ENCODE results near the gene NUBP2.

Gene NUBP2

DNA sequence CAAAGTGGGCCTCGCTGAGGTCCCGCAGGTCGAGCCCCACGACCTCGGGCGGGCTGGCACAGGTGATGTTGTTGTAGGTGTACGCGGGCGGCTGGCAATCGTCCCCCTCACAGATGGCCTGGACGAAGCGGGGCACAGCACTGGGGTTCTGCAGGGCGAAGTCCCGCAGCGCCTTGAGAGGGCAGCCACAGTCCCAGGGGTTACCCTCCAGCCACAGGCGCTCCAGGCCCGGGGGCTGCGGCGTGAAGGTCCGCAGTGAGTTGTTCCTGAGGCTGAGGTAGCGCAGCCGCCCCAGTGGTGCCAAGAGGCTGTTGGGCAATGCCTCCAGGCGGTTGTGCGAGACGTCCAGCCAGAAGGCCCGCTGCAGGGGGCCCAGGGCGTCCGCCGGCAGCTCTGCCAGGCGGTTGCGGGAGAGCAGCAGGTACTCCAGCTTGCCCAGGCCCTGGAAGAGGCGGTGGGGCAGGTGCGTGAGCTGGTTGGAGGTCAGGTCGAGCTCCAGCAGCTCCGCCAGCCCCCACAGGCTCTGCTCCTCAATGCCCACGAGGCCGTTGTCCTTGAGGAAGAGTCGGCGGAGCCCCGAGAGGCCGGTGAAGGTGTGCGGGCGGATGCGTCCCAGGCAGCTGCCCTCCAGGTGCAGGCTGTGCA is 8.0 kb downstream of the NUBP2 start:
- intact Hi-C loops (cut with DNase I; ENCODE audit: low total_unique reads): no loop called here
- DNase-seq: peak in 1 of 2 donors; percentile 59
- Histone ChIP-seq H3K27ac (no peak overlapping the region), H3K27me3 (no peaks in the 10 kb centered on the region), H3K4me3 (no peak overlapping the region), H3K9me3 (no peaks in the 10 kb centered on the region), H3K4me1 (peaks cover 0 to 27% (median 2%) of the 10 kb centered on the region in 4 donors), H3K36me3 (peaks cover 15 to 72% (median 44%) of the 10 kb centered on the region in 3 donors)
- TF ChIP-seq, protein P1, sequence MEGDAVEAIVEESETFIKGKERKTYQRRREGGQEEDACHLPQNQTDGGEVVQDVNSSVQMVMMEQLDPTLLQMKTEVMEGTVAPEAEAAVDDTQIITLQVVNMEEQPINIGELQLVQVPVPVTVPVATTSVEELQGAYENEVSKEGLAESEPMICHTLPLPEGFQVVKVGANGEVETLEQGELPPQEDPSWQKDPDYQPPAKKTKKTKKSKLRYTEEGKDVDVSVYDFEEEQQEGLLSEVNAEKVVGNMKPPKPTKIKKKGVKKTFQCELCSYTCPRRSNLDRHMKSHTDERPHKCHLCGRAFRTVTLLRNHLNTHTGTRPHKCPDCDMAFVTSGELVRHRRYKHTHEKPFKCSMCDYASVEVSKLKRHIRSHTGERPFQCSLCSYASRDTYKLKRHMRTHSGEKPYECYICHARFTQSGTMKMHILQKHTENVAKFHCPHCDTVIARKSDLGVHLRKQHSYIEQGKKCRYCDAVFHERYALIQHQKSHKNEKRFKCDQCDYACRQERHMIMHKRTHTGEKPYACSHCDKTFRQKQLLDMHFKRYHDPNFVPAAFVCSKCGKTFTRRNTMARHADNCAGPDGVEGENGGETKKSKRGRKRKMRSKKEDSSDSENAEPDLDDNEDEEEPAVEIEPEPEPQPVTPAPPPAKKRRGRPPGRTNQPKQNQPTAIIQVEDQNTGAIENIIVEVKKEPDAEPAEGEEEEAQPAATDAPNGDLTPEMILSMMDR (IDR thresholded peaks at IDR 0.05): no peak

DNA sequence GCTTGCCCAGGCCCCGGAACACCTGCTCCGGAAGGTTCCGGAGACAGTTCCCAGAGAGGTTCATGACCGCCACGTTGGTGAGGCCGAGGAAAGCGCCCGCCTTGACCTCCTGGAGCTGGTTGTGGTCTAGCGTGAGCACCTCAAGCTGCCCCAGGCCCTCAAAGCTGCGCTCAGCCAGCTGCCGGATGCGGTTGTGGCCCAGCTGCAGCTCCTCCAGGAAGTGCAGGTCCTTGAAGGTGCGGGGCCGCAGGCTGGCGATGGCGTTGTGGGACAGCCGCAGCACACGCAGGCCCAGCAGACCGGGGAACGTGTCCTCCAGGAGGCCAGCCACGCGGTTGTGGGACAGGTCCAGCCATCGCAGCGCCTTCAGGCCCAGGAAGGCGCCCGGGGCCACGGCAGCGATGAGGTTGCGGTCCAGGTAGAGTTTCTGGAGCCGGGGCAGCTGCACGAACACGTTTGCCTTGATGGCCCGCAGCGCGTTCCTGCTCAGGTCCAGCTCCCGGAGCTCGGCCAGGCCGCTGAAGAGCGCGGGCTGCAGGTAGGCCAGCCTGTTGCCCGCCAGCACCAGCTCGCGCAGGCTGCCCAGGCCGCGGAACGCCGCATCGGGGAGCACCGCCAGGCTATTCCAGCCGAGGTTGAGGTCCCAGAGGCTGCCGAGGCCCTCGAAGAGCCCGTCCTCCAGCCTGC is 8.6 kb downstream of the NUBP2 start:
- TF ChIP-seq, protein P1 (IDR thresholded peaks at IDR 0.05): no peak
- Histone ChIP-seq H3K27me3 (no peaks in the 10 kb centered on the region), H3K4me1 (peaks cover 0 to 20% (median 0%) of the 10 kb centered on the region in 4 donors), H3K4me3 (no peak overlapping the region), H3K27ac (no peak overlapping the region), H3K9me3 (no peaks in the 10 kb centered on the region), H3K36me3 (peaks cover 15 to 66% (median 43%) of the 10 kb centered on the region in 3 donors)
- intact Hi-C loops (cut with DNase I; ENCODE audit: low total_unique reads): no loop called here
- no peak for DNase-seq

GRCh38 chr16:1791943-1792812 is 9.4 kb downstream of the NUBP2 start:
- TF ChIP-seq, protein P1 (IDR thresholded peaks at IDR 0.05): no peak
- intact Hi-C loops (cut with DNase I; ENCODE audit: low total_unique reads): no loop called here
- Histone ChIP-seq H3K36me3 (peaks cover 7 to 58% (median 35%) of the 10 kb centered on the region in 3 donors), H3K9me3 (no peaks in the 10 kb centered on the region), H3K27me3 (no peaks in the 10 kb centered on the region), H3K4me3 (no peak overlapping the region), H3K27ac (no peak overlapping the region), H3K4me1 (peaks cover 0 to 13% (median 0%) of the 10 kb centered on the region in 4 donors)
- no peak for DNase-seq

GRCh38 chr16:1792836-1793577 is 10.2 kb downstream of the NUBP2 start:
- Histone ChIP-seq H3K27ac (no peak overlapping the region), H3K36me3 (peaks cover 5 to 50% (median 27%) of the 10 kb centered on the region in 3 donors), H3K4me3 (no peak overlapping the region), H3K9me3 (peaks cover 0 to 3% (median 0%) of the 10 kb centered on the region in 3 donors), H3K27me3 (no peaks in the 10 kb centered on the region), H3K4me1 (peaks cover 0 to 9% (median 0%) of the 10 kb centered on the region in 4 donors)
- TF ChIP-seq, protein P1 (IDR thresholded peaks at IDR 0.05): no peak
- DNase-seq: no peak
- intact Hi-C loops (cut with DNase I; ENCODE audit: low total_unique reads): no loop called here

All from tibial artery (tissue), 4 donors.